Right lobe of liver (tissue), 4 donors: ENCODE measurements around the gene SLC41A3.

ENCODE experiments used
- POLR2A ChIP-seq: fragments of 450-650 bp; IDR thresholded peaks from one replicate; pipeline ENCODE4 v1.6.1; 2017; ENCODE audit warnings: antibody characterized with exemption, mild to moderate bottlenecking
- TF ChIP-seq, protein P1 (sequence below), 4 donors: fragments of 200-600 bp in 3 of 4; fragments of 450-650 bp in 1 of 4; IDR thresholded peaks; one replicate each; pipeline versions ENCODE4 v1.5.1 to v1.8.0; 2016 to 2022; ENCODE audit warnings: antibody characterized with exemption in 4 of 4, mild to moderate bottlenecking in 2 of 4
- donor health status: DM: no; HTN: no; CAD: no.
- donor health status: DM: no; HTN: no; CAD: no.
- donor health status: DM: no; HTN: yes; CAD: no.

DNA sequence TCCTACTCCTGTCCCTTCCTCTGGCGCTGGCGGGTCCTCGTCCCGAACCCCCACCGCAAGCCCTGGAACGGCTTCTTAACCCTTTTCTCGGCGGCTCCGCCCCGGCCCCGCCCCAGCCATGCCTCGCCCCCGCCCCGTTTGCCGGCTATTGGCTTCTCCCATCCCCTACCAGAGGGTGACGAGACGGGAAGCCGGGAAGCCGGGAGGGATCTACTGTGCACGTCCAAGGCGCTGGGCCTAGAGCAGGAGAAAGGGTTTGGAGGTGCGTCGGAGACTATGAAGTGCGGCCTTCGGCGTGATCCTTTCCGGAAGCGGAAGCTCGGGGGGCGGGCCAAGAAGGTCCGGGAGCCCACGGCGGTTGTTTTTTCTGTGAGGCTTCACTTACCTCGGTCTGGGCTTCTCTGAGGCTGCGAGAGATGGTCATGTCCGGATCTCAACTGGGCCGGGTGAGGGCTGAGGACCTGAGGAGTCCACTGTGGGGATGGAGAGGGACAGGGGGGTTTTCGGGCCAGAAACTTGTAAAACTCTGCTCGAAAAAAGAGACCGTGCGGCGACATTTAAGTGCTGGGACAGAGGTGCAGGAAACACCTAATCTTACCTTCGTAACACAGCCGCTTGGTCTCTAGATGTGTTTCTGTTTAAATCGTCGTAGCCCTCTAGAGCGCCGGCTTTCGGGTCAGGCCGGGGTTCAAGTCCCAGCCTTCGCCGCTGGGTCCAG, 93.5 kb downstream of the SLC41A3 start:
- TF ChIP-seq, protein P1, sequence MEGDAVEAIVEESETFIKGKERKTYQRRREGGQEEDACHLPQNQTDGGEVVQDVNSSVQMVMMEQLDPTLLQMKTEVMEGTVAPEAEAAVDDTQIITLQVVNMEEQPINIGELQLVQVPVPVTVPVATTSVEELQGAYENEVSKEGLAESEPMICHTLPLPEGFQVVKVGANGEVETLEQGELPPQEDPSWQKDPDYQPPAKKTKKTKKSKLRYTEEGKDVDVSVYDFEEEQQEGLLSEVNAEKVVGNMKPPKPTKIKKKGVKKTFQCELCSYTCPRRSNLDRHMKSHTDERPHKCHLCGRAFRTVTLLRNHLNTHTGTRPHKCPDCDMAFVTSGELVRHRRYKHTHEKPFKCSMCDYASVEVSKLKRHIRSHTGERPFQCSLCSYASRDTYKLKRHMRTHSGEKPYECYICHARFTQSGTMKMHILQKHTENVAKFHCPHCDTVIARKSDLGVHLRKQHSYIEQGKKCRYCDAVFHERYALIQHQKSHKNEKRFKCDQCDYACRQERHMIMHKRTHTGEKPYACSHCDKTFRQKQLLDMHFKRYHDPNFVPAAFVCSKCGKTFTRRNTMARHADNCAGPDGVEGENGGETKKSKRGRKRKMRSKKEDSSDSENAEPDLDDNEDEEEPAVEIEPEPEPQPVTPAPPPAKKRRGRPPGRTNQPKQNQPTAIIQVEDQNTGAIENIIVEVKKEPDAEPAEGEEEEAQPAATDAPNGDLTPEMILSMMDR (IDR thresholded peaks at IDR 0.05): no peak
- TF ChIP-seq POLR2A: peak; percentile 36
